GM21390 (cell line): ENCODE data around the gene ZNF217.
"Not testable (repeated sequence)": the region's sequence is repeated elsewhere in the genome, so short reads cannot be mapped to it uniquely, and the experiment has no call there.

ENCODE experiments used
- ATAC-seq: cut with Tn5 transposase; IDR thresholded peaks from one replicate; pipeline ENCODE4 v1.9.1; 2021; ENCODE audit not compliant: unreplicated experiment

ZNF217 gene

DNA sequence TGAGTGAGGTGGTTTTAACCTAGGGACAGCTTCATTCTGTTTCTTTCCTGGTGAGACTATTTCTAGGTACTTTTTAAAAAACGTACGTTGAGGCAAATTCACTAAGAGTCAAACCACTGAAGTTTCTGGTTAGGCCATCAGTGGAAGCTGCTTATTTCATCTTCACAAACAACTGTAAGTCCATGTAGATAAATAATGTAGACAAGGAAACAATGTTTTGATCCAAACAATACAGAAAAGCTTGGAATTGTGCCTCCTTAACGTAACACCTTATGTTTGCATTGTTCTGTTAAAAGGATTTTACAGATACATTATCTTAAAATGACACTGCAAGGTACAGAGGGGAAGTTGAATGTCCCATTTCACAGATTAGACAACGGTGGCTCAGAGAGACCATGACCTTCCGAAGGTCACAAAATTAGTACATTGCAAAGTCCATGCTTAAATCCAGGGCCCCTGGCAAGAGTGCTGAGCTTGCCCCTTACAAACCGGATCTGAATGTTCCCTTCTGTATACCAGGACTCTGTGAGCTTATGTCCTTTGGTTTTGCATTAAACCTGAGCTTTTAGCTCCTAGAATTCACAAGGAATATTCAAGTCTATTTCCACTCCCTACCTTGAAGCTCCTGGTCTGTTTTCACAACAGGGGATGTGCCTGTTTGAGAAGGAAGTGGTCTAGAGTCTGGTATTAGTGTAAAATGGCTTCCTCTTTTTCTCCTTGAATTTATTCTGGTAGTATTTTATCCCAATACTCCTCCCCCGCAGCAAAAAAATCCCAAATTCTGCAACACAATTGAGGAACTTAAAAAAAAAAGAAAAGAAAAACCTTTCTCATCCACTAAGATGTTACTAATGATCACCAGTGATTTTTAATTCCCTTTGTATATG is 28.9 kb upstream of the ZNF217 start:
- no peak for ATAC-seq

GRCh38 chr20:53621482-53622246 is 28.0 kb upstream of the ZNF217 start:
- no peak for ATAC-seq

DNA sequence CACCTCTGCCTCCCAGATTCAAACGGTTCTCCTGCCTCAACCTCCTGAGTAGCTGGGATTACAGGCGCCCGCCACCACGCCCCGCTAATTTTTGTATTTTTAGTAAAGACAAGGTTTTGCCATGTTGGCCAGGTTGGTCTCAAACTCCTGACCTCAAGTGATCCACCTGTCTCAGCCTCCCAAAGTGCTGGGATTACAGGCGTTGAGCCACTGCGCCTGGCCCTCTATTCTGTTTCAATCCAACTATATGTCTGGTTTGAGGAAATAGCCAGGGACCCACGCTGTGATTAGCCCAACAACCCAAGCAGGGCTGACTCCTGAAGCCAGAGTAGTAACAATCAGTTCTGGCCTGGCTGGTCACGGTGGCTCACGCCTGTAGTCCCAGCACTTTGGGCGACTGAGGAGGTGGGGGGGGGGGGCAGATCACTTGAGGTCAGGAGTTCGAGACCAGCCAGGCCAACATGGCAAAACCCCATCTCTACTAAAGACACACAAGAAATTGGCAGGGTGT is 24.9 kb upstream of the ZNF217 start:
- ATAC-seq, result not testable (repeated sequence)

DNA sequence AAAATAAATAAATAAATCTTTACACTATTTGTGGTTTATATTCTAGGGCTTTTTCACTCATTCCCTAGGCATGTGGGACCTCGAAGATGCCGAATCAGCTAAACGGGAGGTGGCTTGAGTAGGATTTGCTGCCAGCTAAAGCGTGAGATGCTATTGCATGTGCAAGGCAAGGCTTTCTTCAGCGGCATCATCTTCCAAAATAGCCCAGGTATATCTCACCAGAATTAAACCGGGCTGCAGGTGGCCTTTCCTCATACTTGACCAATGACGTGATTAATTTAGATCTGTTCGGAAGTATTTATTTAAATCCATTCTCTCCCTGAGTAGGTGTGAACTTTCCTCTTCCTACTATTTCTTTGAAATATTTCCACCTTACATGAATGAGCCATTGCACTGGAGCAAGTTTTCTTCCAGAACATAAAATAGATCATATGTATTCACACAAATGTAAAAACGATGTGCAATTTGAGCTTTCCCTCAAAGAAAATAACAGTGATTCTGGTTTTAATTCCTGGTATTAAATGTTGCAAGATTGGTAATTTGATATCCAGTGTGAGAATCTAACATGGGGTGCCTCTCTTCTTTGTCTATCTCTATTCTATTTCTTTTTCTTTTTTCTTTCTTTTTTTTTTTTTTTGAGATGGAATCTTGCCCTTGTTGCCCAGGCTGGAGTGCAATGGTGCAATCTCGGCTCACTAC is 24.3 kb upstream of the ZNF217 start:
- no peak for ATAC-seq

DNA sequence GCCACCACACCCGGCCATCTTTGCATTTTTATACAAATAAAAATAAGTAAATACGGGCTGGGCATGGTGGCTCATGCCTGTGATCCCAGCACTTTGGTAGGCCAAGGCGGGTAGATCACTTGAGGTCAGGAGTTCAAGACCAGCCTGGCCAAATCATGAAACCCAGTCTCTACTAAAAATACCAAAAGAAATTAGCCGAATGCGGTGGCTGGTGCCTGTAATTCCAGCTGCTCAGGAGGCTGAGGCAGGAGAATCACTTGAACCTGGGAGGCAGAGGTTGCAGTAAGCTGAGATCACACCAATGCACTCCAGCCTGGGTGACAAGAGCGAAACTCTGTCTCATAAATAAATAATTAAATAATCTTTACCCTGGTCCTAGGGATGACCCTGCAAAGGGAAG is 22.9 kb upstream of the ZNF217 start:
- ATAC-seq, result not testable (repeated sequence)

DNA sequence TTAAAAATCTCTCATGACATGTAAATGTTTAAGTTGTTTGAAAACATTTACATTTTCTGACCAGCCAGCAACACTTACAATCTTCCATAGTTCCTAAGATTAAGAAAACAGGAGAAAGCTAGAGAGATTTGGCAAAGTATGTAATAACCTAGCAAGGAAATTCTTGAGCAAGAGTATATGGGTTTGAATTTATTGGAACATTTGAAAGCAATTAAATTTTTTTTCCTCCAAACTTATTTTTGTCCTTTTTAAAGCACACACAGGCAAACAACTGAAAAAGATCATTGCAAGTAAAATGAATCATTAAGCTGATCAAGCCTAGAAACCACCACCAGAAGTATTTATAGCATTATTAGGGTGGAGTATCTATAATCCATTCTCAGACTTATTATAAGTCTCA is 20.1 kb upstream of the ZNF217 start:
- no peak for ATAC-seq

- ATAC-seq, result not testable (repeated sequence)
Measured at GRCh38 chr20:53612289-53612688, 18.6 kb upstream of the ZNF217 start.

GRCh38 chr20:53611449-53611894 is 17.8 kb upstream of the ZNF217 start:
- peak; percentile 63 for ATAC-seq

DNA sequence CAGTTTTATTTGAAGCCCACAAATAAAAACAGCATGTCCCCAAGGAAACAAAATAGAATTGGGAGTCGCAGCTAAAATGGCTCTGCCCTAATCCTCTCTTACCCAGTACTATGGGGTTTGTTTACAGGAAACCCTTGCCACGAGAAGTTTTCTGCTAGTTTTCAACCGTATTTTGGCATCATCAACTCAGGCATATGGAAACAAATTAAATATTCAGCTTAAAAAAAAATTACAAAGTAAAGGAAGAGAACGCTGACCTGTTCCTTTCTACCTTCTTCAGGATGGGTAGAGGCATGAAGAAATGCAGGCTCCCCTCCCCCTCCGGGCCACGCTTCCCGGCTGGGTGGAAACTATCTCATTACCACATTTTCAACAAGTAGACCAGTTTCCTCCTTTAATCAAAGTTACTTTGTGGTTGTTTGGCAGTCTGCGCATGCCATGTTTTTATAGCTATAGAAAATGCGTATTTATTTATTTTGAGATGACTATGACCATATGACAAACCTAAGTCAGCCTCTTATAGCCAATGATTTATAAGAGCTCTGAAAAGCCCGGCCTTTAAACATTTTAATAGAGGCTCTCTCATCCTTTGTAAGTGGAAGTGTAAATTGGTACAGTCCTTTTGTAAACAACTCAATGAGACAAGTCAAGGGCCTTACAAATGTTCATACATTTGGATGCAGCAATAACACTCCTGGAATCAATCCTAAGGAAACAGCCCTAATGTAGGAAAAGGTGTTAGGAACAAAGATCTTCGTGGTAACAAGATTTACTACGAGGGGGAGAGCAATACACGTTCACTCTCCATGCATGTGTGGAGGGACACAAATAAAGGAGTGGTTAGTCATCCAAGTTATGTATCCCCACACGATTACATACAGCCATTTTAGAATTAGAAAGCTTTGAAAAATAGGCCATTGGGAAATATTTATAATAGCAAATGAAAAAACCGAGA is 16.1 kb upstream of the ZNF217 start:
- peak; percentile 40 for ATAC-seq

DNA sequence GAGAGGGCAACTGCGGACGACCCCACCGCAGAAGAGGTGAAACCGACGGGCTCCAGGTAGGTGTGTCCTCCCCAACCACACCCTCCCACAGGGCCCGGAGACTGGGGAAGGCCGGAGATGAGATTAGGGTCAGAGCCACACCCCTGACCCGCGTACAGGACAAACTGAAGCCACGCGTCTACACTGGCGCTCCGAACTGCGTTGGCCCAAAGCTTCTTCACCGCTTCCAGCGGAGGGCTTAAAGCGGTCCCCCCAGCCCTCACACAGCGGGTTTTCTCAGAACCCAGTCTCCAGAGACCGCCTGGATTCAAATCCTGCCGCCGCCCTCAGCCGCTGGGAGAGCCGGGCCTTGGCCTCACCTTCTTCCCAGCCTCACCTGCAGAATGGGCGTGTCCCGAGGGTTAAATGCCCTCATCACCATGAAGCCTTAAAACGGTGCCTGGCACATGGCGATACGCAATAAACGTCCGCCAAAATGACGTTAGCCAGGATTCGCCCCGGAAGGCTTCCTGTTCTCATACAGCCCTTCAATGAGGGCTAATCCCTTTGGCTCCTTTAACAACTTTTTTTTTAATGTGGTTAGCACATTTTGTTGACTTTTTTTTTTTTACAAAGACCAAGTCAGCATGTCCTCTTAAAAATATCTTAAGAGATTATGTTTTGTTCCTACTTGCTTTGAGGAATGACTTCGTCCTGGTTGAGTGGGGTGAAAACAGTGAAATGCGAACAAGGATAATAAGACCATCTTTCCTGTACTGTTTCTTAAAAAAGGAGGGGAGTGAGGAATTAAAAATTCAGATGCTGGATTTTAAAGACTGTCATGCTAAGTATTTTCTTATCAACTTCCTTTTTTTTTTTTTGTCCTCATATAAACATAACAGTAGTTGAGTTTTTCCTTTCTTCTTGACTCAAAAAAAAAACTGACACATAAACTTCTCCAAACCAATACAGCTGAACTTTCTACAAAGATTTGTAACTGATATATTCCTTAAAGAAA is 15.1 kb upstream of the ZNF217 start:
- ATAC-seq, result no peak

DNA sequence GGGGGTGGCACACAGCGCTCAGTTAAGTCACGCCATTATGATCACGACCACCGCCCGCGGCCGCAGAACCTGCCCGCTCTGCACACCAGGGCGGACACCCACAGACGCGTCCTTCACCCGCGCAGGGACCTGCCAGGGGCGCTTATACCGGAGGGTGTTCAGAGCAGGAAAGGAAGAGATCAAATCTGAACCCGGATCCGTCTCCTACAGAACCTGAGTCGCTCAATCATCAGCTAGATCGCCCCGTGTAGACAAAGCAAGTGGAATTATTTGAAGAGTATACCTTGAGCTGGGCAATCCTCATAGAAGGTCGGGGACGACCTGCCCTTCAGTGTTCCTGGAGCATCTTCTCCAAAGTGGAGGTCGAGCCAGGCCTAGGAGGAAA is 14.4 kb upstream of the ZNF217 start:
- no peak for ATAC-seq

DNA sequence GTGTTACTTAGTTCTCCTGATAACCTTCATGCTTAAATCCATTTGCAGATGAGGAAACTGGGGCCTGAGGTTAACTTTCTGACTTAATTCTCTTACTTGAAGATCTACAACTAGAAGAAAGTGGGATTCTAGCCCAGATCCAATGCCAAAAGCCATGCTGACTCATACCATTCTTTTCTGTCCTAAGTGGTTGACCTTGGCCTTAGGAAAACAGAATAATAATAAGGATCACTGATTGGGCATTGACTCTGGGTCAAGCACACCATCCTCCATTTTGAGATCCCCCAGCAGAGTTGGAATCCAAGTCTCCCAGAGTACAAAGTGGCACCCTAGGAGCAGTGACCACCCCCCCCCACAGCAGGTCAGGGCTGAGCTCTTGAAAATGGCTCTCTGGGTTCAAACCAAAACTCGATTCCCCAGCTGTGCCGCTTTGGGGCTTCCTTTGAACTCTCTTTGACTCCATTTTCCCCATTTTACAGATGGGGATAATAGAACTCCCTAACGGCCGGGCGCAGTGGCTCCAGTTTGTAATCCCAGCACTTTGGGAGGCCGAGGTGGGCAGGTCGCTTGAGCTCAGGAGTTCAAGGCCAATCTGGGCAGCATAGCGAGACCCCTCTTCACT is 12.8 kb upstream of the ZNF217 start:
- no peak for ATAC-seq

- not testable (repeated sequence) for ATAC-seq
Measured at GRCh38 chr20:53605401-53605800, 11.8 kb upstream of the ZNF217 start.

DNA sequence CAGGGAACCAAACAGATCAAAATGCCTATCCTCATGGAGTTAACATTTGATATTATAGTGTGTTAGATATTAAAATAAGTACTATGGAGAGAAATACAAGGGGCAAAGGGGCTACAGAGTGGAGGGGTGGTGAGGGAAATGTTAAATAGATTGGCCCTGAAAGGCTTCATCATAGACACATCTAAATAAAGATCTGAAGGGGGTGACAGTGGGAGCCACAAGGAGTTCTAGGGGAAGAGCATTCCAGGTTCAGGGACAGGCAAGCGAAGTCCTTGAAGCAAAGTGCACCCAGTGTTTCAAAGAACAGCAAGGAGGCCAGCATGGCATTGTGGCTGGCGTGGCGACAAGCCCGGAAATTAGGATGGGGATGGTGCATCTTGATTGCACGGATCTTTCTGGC is 11.2 kb upstream of the ZNF217 start:
- not testable (repeated sequence) for ATAC-seq

GRCh38 chr20:53602661-53603060 is 9.0 kb upstream of the ZNF217 start:
- no peak for ATAC-seq

DNA sequence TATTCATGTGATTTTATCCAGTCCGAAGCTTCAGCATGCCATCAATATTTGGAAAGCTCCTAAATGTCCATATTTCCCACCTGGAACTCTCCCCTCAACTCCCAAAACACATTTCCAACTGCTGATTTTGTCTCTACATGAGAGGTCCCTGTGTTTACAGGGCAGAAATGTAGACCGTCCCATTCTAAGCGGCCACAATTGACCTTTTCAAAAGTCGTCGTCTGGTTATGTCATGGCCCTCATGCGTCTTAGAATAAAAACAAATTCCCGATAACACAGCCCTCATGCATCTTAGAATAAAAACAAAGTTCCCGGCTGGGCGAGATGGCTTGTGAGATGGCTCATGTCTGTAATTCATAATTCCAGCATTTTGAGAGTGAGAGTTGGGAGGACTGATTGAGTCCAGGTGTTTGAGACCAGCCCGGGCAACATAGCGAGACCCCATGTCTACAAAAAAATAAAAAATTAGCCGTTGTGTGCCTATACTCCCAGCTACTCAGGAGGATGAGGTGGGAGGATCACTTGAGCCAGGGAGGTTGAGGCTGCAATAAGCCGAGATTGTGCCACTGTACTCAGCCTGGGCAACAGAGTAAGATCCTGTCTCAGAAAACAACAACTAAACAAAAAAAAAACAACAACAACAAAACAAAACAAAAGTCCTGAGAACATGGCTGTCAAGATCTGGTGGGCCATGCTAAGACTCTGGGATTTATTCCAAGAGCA is 6.4 kb upstream of the ZNF217 start:
- ATAC-seq, result no peak

- ATAC-seq, result no peak
Measured at GRCh38 chr20:53599378-53599777, 5.7 kb upstream of the ZNF217 start.

- ATAC-seq, result no peak
Measured at GRCh38 chr20:53599044-53599362, 5.4 kb upstream of the ZNF217 start.
